K562 (cell line): Measurements from ENCODE around the gene ACSF3.

Source experiments
- BHLHE40 ChIP-seq: IDR thresholded peaks from 2 replicates; pipeline ENCODE4 v1.6.1; 2011; ENCODE audit warnings: low read length, improper control_type of control experiment
- LEF1 ChIP-seq: fragments of 450-650 bp; IDR thresholded peaks from 2 replicates; pipeline ENCODE4 v1.6.1; 2016; ENCODE audit warnings: mild to moderate bottlenecking
- NRF1 ChIP-seq, 2 experiments: fragments of 450-650 bp; IDR thresholded peaks in 1 of 2; conservative IDR thresholded peaks in 1 of 2; 2 replicates each; pipeline ENCODE4 v1.6.1; 2014; ENCODE audit warnings: mild to moderate bottlenecking in 2 of 2
- ZNF445 ChIP-seq: fragments of 250-450 bp; sonication (Bioruptor Pico); IDR thresholded peaks from 2 replicates; pipeline ENCODE4 v1.4.0; 2020; ENCODE audit warnings: low read depth, mild to moderate bottlenecking, moderate library complexity
- TF ChIP-seq, protein P1 (sequence below): sonication (generic); formaldehyde crosslinking; IDR thresholded peaks from 2 replicates; pipeline ENCODE4 v1.9.0; 2022; ENCODE audit warnings: mild to moderate bottlenecking, missing genetic modification reagents
- TF ChIP-seq, protein P2 (sequence below), 3 experiments: IDR thresholded peaks in 2 of 3; conservative IDR thresholded peaks in 1 of 3; 2 replicates each; pipeline ENCODE4 v1.5.1; 2011 to 2012; ENCODE audit warnings: low read length in 3 of 3, mild to moderate bottlenecking in 3 of 3, control low read depth in 2 of 3, improper control_type of control experiment in 1 of 3, inconsistent platforms in 1 of 3, low read depth in 1 of 3, mixed read lengths in 1 of 3, moderate library complexity in 1 of 3; ENCODE audit not compliant: insufficient read depth in 2 of 3

DNA sequence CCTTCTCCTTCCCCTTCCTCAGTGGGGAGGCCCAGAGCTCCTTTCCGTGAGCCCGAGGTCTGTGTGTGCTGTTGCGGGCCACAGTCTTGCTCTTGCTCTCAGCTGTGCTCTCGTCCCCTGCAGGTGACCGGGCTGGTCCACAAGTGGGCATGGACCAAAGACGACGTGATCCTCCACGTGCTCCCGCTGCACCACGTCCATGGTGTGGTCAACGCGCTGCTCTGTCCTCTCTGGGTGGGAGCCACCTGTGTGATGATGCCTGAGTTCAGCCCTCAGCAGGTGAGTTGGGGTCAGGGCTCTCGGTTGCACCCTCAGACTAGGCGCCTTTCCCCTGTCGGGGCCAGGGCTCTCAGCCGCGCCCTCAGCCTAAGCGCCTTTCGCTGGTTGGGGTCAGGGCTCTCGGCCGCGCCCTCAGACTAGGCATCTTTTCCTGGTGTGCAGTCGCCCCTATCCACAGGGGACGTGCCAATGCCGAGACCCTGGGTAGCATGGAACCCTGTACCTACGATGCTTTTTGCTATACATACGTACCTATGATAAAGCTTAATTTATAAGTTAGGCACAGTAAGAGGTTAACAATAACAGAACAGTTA lies 8.9 kb downstream of the ACSF3 start:
- TF ChIP-seq, protein P1, sequence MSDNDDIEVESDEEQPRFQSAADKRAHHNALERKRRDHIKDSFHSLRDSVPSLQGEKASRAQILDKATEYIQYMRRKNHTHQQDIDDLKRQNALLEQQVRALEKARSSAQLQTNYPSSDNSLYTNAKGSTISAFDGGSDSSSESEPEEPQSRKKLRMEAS: no peak
- TF ChIP-seq NRF1 (conservative IDR thresholded peaks at IDR 0.05 in 1 of 2, IDR thresholded peaks at IDR 0.05 in 1 of 2) (no peak), BHLHE40 (no peak), LEF1 (no peak), ZNF445 (CRISPR knock-in tag) (no peak)
- TF ChIP-seq, protein P2, sequence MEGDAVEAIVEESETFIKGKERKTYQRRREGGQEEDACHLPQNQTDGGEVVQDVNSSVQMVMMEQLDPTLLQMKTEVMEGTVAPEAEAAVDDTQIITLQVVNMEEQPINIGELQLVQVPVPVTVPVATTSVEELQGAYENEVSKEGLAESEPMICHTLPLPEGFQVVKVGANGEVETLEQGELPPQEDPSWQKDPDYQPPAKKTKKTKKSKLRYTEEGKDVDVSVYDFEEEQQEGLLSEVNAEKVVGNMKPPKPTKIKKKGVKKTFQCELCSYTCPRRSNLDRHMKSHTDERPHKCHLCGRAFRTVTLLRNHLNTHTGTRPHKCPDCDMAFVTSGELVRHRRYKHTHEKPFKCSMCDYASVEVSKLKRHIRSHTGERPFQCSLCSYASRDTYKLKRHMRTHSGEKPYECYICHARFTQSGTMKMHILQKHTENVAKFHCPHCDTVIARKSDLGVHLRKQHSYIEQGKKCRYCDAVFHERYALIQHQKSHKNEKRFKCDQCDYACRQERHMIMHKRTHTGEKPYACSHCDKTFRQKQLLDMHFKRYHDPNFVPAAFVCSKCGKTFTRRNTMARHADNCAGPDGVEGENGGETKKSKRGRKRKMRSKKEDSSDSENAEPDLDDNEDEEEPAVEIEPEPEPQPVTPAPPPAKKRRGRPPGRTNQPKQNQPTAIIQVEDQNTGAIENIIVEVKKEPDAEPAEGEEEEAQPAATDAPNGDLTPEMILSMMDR (IDR thresholded peaks at IDR 0.05 in 2 of 3, conservative IDR thresholded peaks at IDR 0.05 in 1 of 3; ENCODE audit: insufficient read depth in 2 of 3, low read depth in 1 of 3, low read length in 3 of 3): no peak
